HG03521 (cell line): ENCODE measurements around the gene RCSD1.
"Not testable (repeated sequence)": the region's sequence is repeated elsewhere in the genome, so short reads cannot be mapped to it uniquely, and the experiment has no call there.

ENCODE experiments used
- ATAC-seq: cut with Tn5 transposase; IDR thresholded peaks from one replicate; pipeline ENCODE4 v1.9.1; 2021; ENCODE audit warnings: mild to moderate bottlenecking, moderate library complexity; ENCODE audit not compliant: unreplicated experiment

Gene RCSD1

GRCh38 chr1:167734841-167735240, 104.8 kb downstream of the RCSD1 start:
- ATAC-seq = no peak

- no peak for ATAC-seq
Observed at GRCh38 chr1:167737169-167737568, 107.1 kb downstream of the RCSD1 start.

- no peak for ATAC-seq
Observed at GRCh38 chr1:167738158-167738557, 108.1 kb downstream of the RCSD1 start.

- ATAC-seq = no peak
Observed at GRCh38 chr1:167739752-167740151, 109.7 kb downstream of the RCSD1 start.

- not testable (repeated sequence) for ATAC-seq
Observed at GRCh38 chr1:167741103-167741502, 111.1 kb downstream of the RCSD1 start.

DNA sequence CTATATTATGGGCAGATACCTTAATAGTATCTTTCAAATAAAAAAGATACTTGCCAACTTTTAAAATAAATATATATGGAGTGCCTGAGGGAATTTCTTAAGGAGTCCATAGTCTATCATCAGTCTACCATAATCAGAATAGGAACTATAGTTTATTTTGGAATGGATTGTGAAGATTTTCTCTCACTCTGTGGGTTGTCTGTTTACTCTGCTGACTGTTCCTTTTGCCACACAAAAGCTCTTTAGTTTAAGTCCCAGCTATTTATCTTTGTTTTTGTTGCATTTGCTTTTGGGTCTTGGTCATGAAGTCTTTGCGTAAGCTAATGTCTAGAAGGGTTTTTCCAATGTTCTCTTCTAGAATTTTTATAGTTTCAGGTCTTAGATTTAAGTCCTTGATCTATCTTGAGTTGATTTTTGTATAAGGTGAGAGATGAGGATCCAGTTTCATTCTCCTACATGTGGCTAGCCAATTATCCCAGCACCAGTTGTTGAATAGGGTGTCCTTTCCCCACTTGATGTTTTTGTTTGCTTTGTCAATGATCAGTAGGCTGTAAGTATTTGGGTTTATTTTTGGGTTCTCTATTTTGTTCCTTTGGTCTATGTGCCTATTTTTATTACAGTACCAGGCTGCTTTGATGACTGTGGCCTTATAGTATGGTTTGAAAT, 112.5 kb downstream of the RCSD1 start:
- not testable (repeated sequence) for ATAC-seq

DNA sequence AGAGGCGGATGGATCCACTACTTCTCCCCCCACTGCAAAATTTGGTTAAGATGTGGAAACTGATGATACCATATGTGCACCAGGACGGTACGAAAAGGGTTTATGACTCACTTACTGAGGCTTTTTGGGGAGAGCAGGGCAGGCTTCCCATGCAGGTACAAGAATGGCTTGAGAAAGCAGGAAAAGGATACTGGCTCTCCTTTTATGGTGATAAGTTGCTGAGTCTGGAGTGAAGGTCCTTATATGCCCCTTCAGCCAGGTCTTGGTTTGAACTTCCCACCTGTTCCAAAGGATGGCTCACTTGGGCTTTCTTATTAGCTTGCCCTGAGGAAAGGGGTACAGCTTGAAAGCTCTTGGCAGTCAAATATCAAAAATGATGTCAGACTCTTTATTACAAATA, 114.9 kb downstream of the RCSD1 start:
- no peak for ATAC-seq

DNA sequence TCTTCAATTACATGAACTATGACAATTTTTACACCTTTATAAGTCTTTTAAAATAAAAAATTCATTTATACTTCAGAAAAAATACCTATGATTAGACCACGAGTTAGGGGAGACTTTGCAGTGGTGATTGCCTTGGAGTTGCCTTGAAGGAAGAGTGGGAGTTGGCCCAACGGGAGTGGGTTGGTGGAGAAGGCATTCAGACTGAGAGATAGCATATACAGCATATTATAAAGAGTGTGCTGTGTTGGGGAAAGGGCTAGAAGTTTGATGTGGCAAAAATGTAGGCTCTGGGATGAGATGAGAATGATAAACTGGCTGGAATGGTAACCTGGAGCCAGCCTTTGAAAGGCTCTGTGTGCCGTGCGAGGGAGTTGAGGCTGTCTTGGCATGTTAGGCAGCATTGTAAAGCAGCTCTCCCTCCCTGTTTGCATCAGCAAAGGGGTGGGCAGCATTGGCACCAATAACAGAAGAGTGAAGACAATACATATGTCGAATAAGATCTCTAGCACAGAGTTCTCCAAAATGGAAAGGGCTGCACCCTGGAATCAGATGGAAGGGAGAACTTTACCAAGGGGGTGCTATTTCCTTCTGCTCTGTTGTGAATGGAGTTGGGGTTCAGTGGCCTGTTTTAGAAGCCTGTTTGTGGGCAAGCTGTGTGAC, 116.1 kb downstream of the RCSD1 start:
- ATAC-seq = no peak

DNA sequence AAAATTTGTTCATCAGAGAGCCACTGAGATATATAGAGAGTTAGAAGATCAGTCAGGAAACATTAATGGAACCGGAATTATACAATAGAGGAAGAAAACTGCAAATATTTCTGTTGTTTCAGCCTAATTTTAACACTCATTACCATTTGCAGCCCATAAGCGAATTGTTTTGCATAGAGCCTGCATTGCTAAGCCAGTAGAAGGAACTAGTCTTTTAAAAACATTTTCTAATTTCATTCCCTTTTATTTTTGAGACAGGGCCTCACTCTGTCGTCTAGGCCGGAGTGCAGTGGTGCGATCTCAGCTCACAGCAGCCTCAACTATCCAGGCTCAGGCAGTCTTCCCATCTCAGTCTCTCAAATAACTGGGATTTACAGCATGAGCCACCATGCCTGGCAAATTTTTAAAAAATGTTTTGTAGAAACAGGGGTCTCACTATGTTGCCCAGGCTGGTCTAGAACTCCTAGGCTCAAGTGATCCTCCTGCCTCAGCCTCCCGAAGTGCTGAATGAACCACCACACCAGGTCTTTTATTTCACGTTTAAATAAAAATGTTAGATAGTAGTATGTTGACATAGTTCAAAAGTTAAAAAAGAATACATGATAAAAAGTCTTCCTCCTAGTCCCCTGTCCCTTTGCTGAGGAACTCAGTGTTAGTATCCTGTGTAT, 117.1 kb downstream of the RCSD1 start:
- no peak for ATAC-seq

- ATAC-seq = no peak
Observed at GRCh38 chr1:167747988-167748387, 118.0 kb downstream of the RCSD1 start.

DNA sequence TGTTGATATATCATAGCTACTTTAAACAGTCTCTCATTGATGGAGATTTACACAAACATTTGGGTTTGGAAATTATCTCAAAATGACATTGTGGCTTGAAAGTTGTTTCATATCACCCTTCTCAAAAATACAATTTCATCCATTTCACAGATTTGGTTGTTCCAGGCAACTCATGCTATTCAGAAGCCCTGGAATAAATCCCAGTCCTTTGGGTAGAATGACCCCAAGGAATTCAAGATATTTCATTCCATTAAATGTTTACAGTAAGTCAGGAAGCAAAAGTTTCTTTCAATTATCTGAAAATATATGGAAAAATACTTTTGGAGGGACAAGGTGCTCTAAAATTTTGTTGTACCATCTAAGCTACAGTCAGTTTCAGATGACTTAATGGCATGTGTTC, 118.9 kb downstream of the RCSD1 start:
- no peak for ATAC-seq

GRCh38 chr1:167749741-167750140, 119.7 kb downstream of the RCSD1 start:
- no peak for ATAC-seq

- ATAC-seq = no peak
Observed at GRCh38 chr1:167750641-167751040, 120.6 kb downstream of the RCSD1 start.

DNA sequence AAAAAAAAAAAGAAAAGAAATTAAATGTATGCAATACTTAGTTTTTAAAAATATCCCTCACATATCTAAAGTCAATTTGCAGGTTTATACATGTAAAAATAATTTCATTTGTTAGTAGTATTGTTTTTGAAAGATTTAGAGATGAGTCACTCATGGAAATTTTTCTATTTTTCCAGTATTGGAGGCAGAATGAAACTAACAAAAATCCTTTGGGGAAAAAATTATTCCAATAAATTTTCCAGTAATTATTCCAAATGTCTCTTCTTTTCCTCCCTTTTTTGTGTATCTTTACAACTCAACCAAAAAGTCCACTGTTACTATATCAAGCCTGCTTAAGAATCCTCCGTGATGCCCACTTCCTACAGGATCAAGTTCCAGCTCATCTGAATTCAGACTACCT, 121.6 kb downstream of the RCSD1 start:
- ATAC-seq = no peak

GRCh38 chr1:167752219-167752985, 122.4 kb downstream of the RCSD1 start:
- ATAC-seq = no peak

DNA sequence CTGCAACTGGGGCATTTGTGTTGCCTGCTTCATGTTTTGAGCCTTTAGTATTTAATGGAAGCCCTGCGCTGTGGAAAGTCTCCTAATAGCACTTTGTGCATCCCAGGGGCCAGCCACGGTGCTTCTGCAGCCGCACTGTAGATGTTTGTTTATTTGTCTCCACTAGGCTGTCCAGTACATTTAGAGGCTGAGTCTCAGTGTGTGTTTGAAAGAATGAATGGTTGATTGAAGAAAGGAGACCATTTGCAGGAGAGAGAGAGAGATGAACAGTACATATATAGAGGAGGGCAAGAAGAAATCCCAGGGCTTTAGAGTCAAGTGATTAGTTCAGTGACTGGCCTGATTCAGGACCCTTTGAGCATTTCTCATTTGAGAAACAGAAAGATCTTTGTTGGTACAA, 125.6 kb downstream of the RCSD1 start:
- ATAC-seq = no peak
